HG02973 (cell line): ENCODE measurements around the gene SOCS6.
"Not testable (repeated sequence)": the region's sequence is repeated elsewhere in the genome, so short reads cannot be mapped to it uniquely, and the experiment has no call there.

ENCODE experiments used
- ATAC-seq: cut with Tn5 transposase; IDR thresholded peaks from one replicate; pipeline ENCODE4 v1.9.1; 2021; ENCODE audit warnings: moderate library complexity; ENCODE audit not compliant: unreplicated experiment

The SOCS6 gene

GRCh38 chr18:70321616-70322015 is 32.8 kb downstream of the SOCS6 start:
- ATAC-seq: no peak

- no peak for ATAC-seq
Observed at GRCh38 chr18:70322385-70322784, 33.5 kb downstream of the SOCS6 start.

GRCh38 chr18:70322928-70323327 is 34.1 kb downstream of the SOCS6 start:
- no peak for ATAC-seq

- ATAC-seq: no peak
Observed at GRCh38 chr18:70324897-70325296, 36.1 kb downstream of the SOCS6 start.

- ATAC-seq: no peak
Observed at GRCh38 chr18:70326255-70326654, 37.4 kb downstream of the SOCS6 start.

- no peak for ATAC-seq
Observed at GRCh38 chr18:70328169-70328568, 39.3 kb downstream of the SOCS6 start.

- ATAC-seq: no peak
Observed at GRCh38 chr18:70329071-70329470, 40.2 kb downstream of the SOCS6 start.

- no peak for ATAC-seq
Observed at GRCh38 chr18:70330887-70331286, 42.0 kb downstream of the SOCS6 start.

- ATAC-seq: no peak
Observed at GRCh38 chr18:70331456-70332097, 42.7 kb downstream of the SOCS6 start.

GRCh38 chr18:70332694-70333093 is 43.8 kb downstream of the SOCS6 start:
- no peak for ATAC-seq

- no peak for ATAC-seq
Observed at GRCh38 chr18:70333316-70333715, 44.5 kb downstream of the SOCS6 start.

- ATAC-seq: no peak
Observed at GRCh38 chr18:70333757-70334156, 44.9 kb downstream of the SOCS6 start.

- ATAC-seq: no peak
Observed at GRCh38 chr18:70334264-70334663, 45.4 kb downstream of the SOCS6 start.

GRCh38 chr18:70334728-70335329 is 46.0 kb downstream of the SOCS6 start:
- no peak for ATAC-seq

- ATAC-seq: no peak
Observed at GRCh38 chr18:70335892-70336726, 47.3 kb downstream of the SOCS6 start.

GRCh38 chr18:70337139-70337972 is 48.5 kb downstream of the SOCS6 start:
- ATAC-seq: no peak

- no peak for ATAC-seq
Observed at GRCh38 chr18:70338890-70339289, 50.0 kb downstream of the SOCS6 start.

GRCh38 chr18:70339915-70340314 is 51.1 kb downstream of the SOCS6 start:
- ATAC-seq: no peak

- not testable (repeated sequence) for ATAC-seq
Observed at GRCh38 chr18:70348481-70348880, 59.6 kb downstream of the SOCS6 start.

- no peak for ATAC-seq
Observed at GRCh38 chr18:70349316-70349715, 60.5 kb downstream of the SOCS6 start.

- no peak for ATAC-seq
Observed at GRCh38 chr18:70354080-70354479, 65.2 kb downstream of the SOCS6 start.
